LNCaP clone FGC (cell line): ENCODE results near the gene HILPDA.
A peak's percentile ranks its signal among the peaks of the same experiment; 100 is the strongest.

Experiments used
- DNase-seq: peaks from one replicate; pipeline ENCODE4 v3.0.0-alpha.2; 2011; ENCODE audit warnings: low read depth
- H3K4me3 ChIP-seq: 2 replicates; pipeline ENCODE4 v1.5.1; 2011; ENCODE audit warnings: mild to moderate bottlenecking, low read depth, low read length, control low read depth
- TF ChIP-seq, protein P1 (sequence below): IDR thresholded peaks from 2 replicates; pipeline ENCODE4 v1.5.1; 2012; ENCODE audit warnings: mild to moderate bottlenecking; ENCODE audit not compliant: control insufficient read depth, insufficient read depth; ENCODE audit errors: extremely low read depth

The HILPDA gene

GRCh38 chr7:128443831-128444600, 11.7 kb upstream of the HILPDA start:
- H3K4me3 ChIP-seq, result no peak overlapping the region
- TF ChIP-seq, protein P1, sequence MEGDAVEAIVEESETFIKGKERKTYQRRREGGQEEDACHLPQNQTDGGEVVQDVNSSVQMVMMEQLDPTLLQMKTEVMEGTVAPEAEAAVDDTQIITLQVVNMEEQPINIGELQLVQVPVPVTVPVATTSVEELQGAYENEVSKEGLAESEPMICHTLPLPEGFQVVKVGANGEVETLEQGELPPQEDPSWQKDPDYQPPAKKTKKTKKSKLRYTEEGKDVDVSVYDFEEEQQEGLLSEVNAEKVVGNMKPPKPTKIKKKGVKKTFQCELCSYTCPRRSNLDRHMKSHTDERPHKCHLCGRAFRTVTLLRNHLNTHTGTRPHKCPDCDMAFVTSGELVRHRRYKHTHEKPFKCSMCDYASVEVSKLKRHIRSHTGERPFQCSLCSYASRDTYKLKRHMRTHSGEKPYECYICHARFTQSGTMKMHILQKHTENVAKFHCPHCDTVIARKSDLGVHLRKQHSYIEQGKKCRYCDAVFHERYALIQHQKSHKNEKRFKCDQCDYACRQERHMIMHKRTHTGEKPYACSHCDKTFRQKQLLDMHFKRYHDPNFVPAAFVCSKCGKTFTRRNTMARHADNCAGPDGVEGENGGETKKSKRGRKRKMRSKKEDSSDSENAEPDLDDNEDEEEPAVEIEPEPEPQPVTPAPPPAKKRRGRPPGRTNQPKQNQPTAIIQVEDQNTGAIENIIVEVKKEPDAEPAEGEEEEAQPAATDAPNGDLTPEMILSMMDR, result no peak
- no peak for DNase-seq

GRCh38 chr7:128446306-128446705, 9.4 kb upstream of the HILPDA start:
- TF ChIP-seq, protein P1, result no peak
- H3K4me3 ChIP-seq, result no peak overlapping the region
- no peak for DNase-seq

- TF ChIP-seq, protein P1, result no peak
- H3K4me3 ChIP-seq, result no peak overlapping the region
- no peak for DNase-seq
Observed at GRCh38 chr7:128447941-128448564, 7.6 kb upstream of the HILPDA start.

DNA sequence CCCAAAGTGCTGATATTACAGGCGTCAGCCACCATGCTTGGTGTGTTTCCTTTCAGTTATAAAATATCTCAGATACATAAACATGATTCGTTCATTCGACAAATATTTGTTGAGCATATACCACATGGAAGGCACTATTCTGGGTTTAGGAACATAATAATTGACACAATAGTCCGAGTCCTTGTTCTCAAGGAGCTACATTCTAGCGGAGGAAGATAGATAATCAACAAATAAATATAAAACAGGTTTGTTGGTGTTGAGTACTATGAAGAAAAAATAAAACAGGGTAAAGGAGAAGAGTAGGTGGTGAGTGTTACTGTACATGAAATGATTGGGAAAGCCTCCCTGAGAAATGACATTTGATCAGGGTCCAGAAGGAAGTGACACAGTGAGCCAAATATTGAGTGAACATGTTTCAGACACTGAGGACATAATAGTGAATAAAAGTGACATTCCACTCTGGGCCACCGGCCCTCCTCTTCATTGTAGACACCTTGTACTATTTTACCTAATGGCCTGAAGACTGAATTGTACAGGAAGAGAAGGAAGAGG, 6.9 kb upstream of the HILPDA start:
- peak; percentile 56 for DNase-seq
- H3K4me3 ChIP-seq, result no peak overlapping the region
- TF ChIP-seq, protein P1, result no peak

- DNase-seq, result no peak
- H3K4me3 ChIP-seq, result no peak overlapping the region
- TF ChIP-seq, protein P1, result no peak
Observed at GRCh38 chr7:128450409-128450808, 5.3 kb upstream of the HILPDA start.

DNA sequence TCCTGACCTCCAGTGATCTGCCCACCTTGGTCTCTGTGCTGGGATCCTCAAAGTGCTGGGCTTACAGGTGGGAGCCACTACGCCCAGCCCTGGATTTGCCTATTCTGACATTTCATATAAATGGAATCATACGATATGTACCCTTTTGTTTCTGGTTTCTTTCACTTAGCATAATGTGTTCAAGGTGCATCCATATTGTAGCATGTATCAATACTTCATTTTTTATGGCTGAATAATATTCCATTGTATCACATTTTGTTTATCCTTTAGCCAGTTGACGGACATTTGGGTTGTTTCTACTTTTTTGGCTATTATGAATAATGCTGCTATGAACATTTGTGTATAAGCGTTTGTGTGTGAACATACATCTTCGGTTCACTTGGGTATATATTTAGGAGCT, 4.8 kb upstream of the HILPDA start:
- TF ChIP-seq, protein P1, result no peak
- DNase-seq, result no peak
- no peak overlapping the region for H3K4me3 ChIP-seq
